Measurements from ENCODE around the gene PXMP2. TPM values are rescaled to one million over a fixed set of nuclear protein-coding genes. Genes with fewer than 3 reads are reported as not detected.

The PXMP2 gene
- total and polyA plus RNA-seq, 2 of the 8 experiments (the other 6 are each of a cell fraction or from before 2014, with no cell fraction given), result 13.8 to 15.1 TPM

DNA sequence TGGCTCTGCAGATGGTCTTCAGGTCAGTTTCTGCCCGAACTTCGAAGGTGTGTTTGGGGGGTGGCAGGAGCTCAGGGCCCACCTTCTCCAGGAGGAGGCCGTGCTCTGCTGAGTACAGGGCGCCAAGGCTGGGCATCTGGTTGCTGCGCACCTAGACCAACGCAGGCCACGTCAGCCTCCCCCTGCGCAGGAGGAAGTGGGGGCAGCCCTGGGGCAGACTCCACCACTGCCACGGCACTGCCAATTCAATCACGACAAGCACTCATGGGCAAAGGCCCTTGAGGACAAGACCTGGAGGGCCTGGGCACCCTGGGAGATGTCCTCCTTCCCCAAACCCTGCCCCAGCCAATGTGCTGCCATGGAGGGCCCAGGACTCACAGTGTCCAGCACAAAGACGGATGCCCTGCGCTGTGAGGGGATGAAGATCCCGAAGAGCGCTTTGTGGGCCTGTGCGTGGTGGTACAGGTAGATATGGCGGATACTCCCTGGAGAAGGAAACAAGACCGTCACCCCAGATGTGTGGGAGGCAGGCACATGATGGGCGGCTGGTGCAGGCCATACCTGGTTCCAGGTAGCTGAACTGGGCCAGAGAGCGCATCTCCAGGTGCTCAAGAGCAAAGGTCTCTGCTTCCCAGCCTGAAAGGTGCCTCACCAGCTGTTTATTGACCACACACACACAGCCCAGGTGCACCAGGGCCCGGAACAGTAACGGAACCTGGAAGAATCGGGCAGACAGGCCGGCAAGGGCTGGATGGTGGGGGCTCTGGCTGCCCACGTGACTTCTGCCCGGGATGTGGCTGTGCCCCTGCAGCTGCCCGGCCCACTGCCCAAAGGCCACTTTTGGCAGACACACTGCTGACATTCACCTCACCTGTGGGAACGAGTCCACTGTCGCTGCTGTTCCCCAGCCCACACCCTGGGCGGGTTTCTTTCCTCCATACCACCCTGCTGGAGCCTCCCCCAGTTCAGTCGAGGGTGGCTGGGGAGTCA is 44.2 kb upstream of the PXMP2 start:
- FAIRE-seq, result no peak
- Histone ChIP-seq H2BK15ac (ENCODE audit: low read length) (no peak overlapping the region), H3K23me2 (ENCODE audit: low read depth, low read length) (no peaks in the 10 kb centered on the region), H3K27ac (ENCODE audit: low read depth, low read length) (no peak overlapping the region), H2AK5ac (ENCODE audit: low read depth, low read length) (no peak overlapping the region), H3K9ac (replicated peaks in 1 of 4; ENCODE audit: extremely low read depth in 1 of 4, low read depth in 3 of 4, low read length in 3 of 4) (no peak overlapping the region), H2BK12ac (ENCODE audit: low read depth, low read length) (no peak overlapping the region), H2AFZ (ENCODE audit: low read length) (no peak overlapping the region), H4K20me1 (replicated peaks in 1 of 2; ENCODE audit: control insufficient read depth in 1 of 2, insufficient read depth in 2 of 2, low read length in 2 of 2) (peaks cover 2 to 32% of the 10 kb centered on the region in 2 experiments), H3K9me3 (ENCODE audit: insufficient read depth in 2 of 2, low read depth in 1 of 2, low read length in 1 of 2) (no peaks in the 10 kb centered on the region), H3K4me2 (ENCODE audit: insufficient read depth in 1 of 2, low read depth in 2 of 2, low read length in 2 of 2) (no peak overlapping the region), H3K18ac (ENCODE audit: extremely low read depth, low read length) (no peak overlapping the region), H3K14ac (ENCODE audit: insufficient read length) (no peak overlapping the region), H4K5ac (ENCODE audit: insufficient read length, low read depth, low read length) (no peak overlapping the region), H4K91ac (replicated peaks; ENCODE audit: insufficient read length, low read length) (no peak overlapping the region), H3K79me1 (ENCODE audit: low read depth, low read length) (no peaks in the 10 kb centered on the region; the same call in 1 of the 2 replicates), H3K79me2 (ENCODE audit: control insufficient read depth in 1 of 2, insufficient read depth in 2 of 2, low read length in 2 of 2) (no peaks in the 10 kb centered on the region), H4K8ac (ENCODE audit: extremely low read depth, insufficient read depth, low read length) (no peak overlapping the region; the same call in 1 of the 2 replicates), H3K36me3 (ENCODE audit: control insufficient read depth in 2 of 4, insufficient read depth in 4 of 4, low read length in 3 of 4) (peaks cover 32 to 67% (median 57%) of the 10 kb centered on the region in 4 experiments), H3K23ac (ENCODE audit: insufficient read length) (no peak overlapping the region), H3K56ac (replicated peaks; ENCODE audit: insufficient read length, low read depth, low read length) (no peak overlapping the region), H3K27me3 (replicated peaks in 1 of 4; ENCODE audit: control insufficient read depth in 3 of 4, extremely low read depth in 1 of 4, insufficient read depth in 3 of 4, low read length in 3 of 4) (no peaks in the 10 kb centered on the region), H2BK120ac (replicated peaks; ENCODE audit: low read depth, low read length) (no peak overlapping the region), H3K4me3 (ENCODE audit: extremely low read depth in 1 of 4, insufficient read depth in 2 of 4, low read depth in 3 of 4, low read length in 4 of 4) (no peak overlapping the region), H2BK20ac (ENCODE audit: low read length) (no peak overlapping the region), H3K4me1 (replicated peaks in 1 of 4; ENCODE audit: control insufficient read depth in 3 of 4, insufficient read depth in 4 of 4, low read length in 3 of 4) (no peaks in the 10 kb centered on the region), H2BK5ac (ENCODE audit: low read depth, low read length) (no peak overlapping the region), H3K4ac (replicated peaks; ENCODE audit: insufficient read length, low read depth, low read length) (no peak overlapping the region)
- POLR2A ChIA-PET (ENCODE audit: partially characterized antibody), result interaction anchor here (1.1 to 1.3 kb wide), 2 partner anchors 11 to 17 kb away, joined by 3 to 4 read pairs; no protein-coding TSS in a partner anchor
- DNase-seq (ENCODE audit: low read depth in 1 of 2, low spot score in 2 of 2), result no peak
- TF ChIP-seq POLR2A (IDR thresholded peaks at IDR 0.05; ENCODE audit: control extremely low read depth in 1 of 2, low read depth in 2 of 2, low read length in 2 of 2) (peak in 1 of 2 experiments; percentile 1; a peak in 1 of 3 replicates), HDAC2 (IDR thresholded peaks at IDR 0.05; ENCODE audit: borderline replicate concordance in 1 of 2, low read depth in 2 of 2, low read length in 2 of 2) (no peak)
- 94% methylated on average over 29 of the region's 30 CpGs; no CpG with 5 or more reads in 1 of the 2 experiments for WGBS, 2 experiments (ENCODE audit: extremely low coverage in 1 of 2, insufficient coverage in 1 of 2, insufficient read length in 1 of 2, insufficient replicate concordance in 2 of 2, low coverage in 1 of 2, low lambda C conversion rate in 2 of 2, missing lambda C conversion rate in 1 of 2)
- CTCF ChIA-PET (ENCODE audit: partially characterized antibody), result no interaction called here
